H9 (cell line): ENCODE data around the gene SCN2B. TPM values are rescaled to one million over a fixed set of nuclear protein-coding genes. Genes with fewer than 3 reads are reported as not detected.

Source experiments
- DNase-seq: peaks from one replicate; pipeline ENCODE4 v3.0.0-alpha.2; 2017
- H2AFZ ChIP-seq: one replicate; pipeline ENCODE4 v1.6.1; 2013; ENCODE audit warnings: mild to moderate bottlenecking, low read length, control low read depth, moderate library complexity
- H2AK5ac ChIP-seq: 2 replicates; pipeline ENCODE4 v1.6.1; 2013; ENCODE audit warnings: low read length, control low read depth, mixed read lengths; ENCODE audit not compliant: insufficient read length
- H2BK120ac ChIP-seq: one replicate; pipeline ENCODE4 v1.6.1; 2013; ENCODE audit warnings: low read depth, mild to moderate bottlenecking, low read length, control low read depth, inconsistent platforms; ENCODE audit not compliant: poor library complexity, severe bottlenecking
- H2BK12ac ChIP-seq: 2 replicates; pipeline ENCODE4 v1.6.1; 2013; ENCODE audit warnings: low read length, control low read depth, mixed read lengths, low read depth; ENCODE audit not compliant: insufficient read length
- H2BK15ac ChIP-seq: 2 replicates; pipeline ENCODE4 v1.6.1; 2013; ENCODE audit warnings: low read depth, low read length, control low read depth
- H2BK20ac ChIP-seq: one replicate; pipeline ENCODE4 v1.6.1; 2013; ENCODE audit warnings: low read depth, mild to moderate bottlenecking, low read length, control low read depth, inconsistent platforms; ENCODE audit not compliant: poor library complexity, severe bottlenecking
- H2BK5ac ChIP-seq: 2 replicates; pipeline ENCODE4 v1.6.1; 2013; ENCODE audit warnings: low read length, control low read depth, mixed read lengths; ENCODE audit not compliant: insufficient read length
- H3K14ac ChIP-seq: 2 replicates; pipeline ENCODE4 v1.6.1; 2013; ENCODE audit warnings: low read length, control low read depth; ENCODE audit not compliant: insufficient read depth
- H3K18ac ChIP-seq: 2 replicates; pipeline ENCODE4 v1.6.1; 2013; ENCODE audit warnings: low read depth, mild to moderate bottlenecking, mixed read lengths, low read length, control low read depth; ENCODE audit not compliant: insufficient read length
- H3K23ac ChIP-seq: 2 replicates; pipeline ENCODE4 v1.6.1; 2013; ENCODE audit warnings: low read length, control low read depth, mixed read lengths, low read depth; ENCODE audit not compliant: insufficient read length
- H3K23me2 ChIP-seq: 2 replicates; pipeline ENCODE4 v1.6.1; 2013; ENCODE audit warnings: low read depth, mild to moderate bottlenecking, mixed read lengths, low read length, control low read depth; ENCODE audit not compliant: insufficient read length, poor library complexity, severe bottlenecking
- H3K27ac ChIP-seq: 2 replicates; pipeline ENCODE4 v1.5.1; 2013; ENCODE audit warnings: low read length, control low read depth, mixed read lengths, low read depth; ENCODE audit not compliant: insufficient read length
- H3K27me3 ChIP-seq: 2 replicates; pipeline ENCODE4 v1.6.1; 2013; ENCODE audit warnings: low read length, control low read depth, inconsistent platforms; ENCODE audit not compliant: insufficient read depth
- H3K4ac ChIP-seq: 2 replicates; pipeline ENCODE4 v1.6.1; 2013; ENCODE audit warnings: low read depth, mild to moderate bottlenecking, control low read depth, inconsistent platforms, low read length, moderate library complexity
- H3K4me1 ChIP-seq: 2 replicates; pipeline ENCODE4 v1.6.1; 2013; ENCODE audit warnings: low read length, control low read depth, inconsistent platforms; ENCODE audit not compliant: insufficient read depth
- H3K4me2 ChIP-seq: 2 replicates; pipeline ENCODE4 v1.6.1; 2013; ENCODE audit warnings: low read length, control low read depth, mixed read lengths; ENCODE audit not compliant: insufficient read length, insufficient read depth
- H3K56ac ChIP-seq: 2 replicates; pipeline ENCODE4 v1.6.1; 2013; ENCODE audit warnings: low read depth, mild to moderate bottlenecking, mixed read lengths, low read length, control low read depth; ENCODE audit not compliant: insufficient read length
- H3K79me1 ChIP-seq: 2 replicates; pipeline ENCODE4 v1.6.1; 2013; ENCODE audit warnings: low read depth, mild to moderate bottlenecking, moderate library complexity, low read length, control low read depth, inconsistent platforms; ENCODE audit not compliant: insufficient read depth, poor library complexity, severe bottlenecking
- H3K79me2 ChIP-seq: 2 replicates; pipeline ENCODE4 v1.6.1; 2013; ENCODE audit warnings: low read length, control low read depth, inconsistent platforms; ENCODE audit not compliant: insufficient read depth
- H3K9ac ChIP-seq: 2 replicates; pipeline ENCODE4 v1.6.1; 2013; ENCODE audit warnings: low read length, control low read depth, mixed read lengths; ENCODE audit not compliant: insufficient read length; ENCODE audit errors: extremely low read depth
- H3K9me3 ChIP-seq: one replicate; pipeline ENCODE4 v1.6.1; 2013; ENCODE audit warnings: low read depth, low read length, inconsistent platforms; ENCODE audit not compliant: control insufficient read depth
- H3T11ph ChIP-seq: one replicate; pipeline ENCODE4 v1.6.1; 2013; ENCODE audit warnings: mild to moderate bottlenecking, low read length, control low read depth, inconsistent platforms
- H4K20me1 ChIP-seq: one replicate; pipeline ENCODE4 v1.6.1; 2013; ENCODE audit not compliant: control insufficient read depth, insufficient read length, insufficient read depth
- H4K5ac ChIP-seq: 2 replicates; pipeline ENCODE4 v1.6.1; 2013; ENCODE audit warnings: low read depth, mild to moderate bottlenecking, mixed read lengths, low read length, control low read depth; ENCODE audit not compliant: insufficient read length
- H4K8ac ChIP-seq: replicated peaks from 2 replicates; pipeline ENCODE4 v1.6.1; 2013; ENCODE audit warnings: low read length, control low read depth, mixed read lengths, low read depth; ENCODE audit not compliant: insufficient read length
- H4K91ac ChIP-seq: 2 replicates; pipeline ENCODE4 v1.6.1; 2013; ENCODE audit warnings: low read depth, mild to moderate bottlenecking, moderate library complexity, mixed read lengths, low read length, control low read depth; ENCODE audit not compliant: insufficient read length
- H3K27ac Mint-ChIP-seq, 3 experiments: 2 replicates in 2 of 3; 3 replicates in 1 of 3; pipeline ENCODE4 v1.8.0; 2020 to 2021; ENCODE audit warnings: mixed read lengths in 3 of 3, mild to moderate bottlenecking in 1 of 3, moderate library complexity in 1 of 3
- H3K27me3 Mint-ChIP-seq: 2 replicates; pipeline ENCODE4 v1.8.0; 2021; ENCODE audit warnings: low read depth, mild to moderate bottlenecking, moderate library complexity, mixed read lengths
- H3K36me3 Mint-ChIP-seq, 3 experiments: 2 replicates in 2 of 3; 3 replicates in 1 of 3; pipeline ENCODE4 v1.8.0; 2020 to 2021; ENCODE audit warnings: low read depth in 3 of 3, mixed read lengths in 3 of 3; ENCODE audit not compliant: insufficient read depth in 1 of 3
- H3K4me1 Mint-ChIP-seq, 2 experiments: 2 replicates each; pipeline ENCODE4 v1.8.0; 2020; ENCODE audit warnings: mixed read lengths in 2 of 2
- H3K4me3 Mint-ChIP-seq, 2 experiments: 2 replicates in 1 of 2; 3 replicates in 1 of 2; pipeline ENCODE4 v1.8.0; 2020 to 2021; ENCODE audit warnings: mild to moderate bottlenecking in 2 of 2, mixed read lengths in 2 of 2, moderate library complexity in 1 of 2
- H3K9me3 Mint-ChIP-seq, 2 experiments: 2 replicates in 1 of 2; 3 replicates in 1 of 2; pipeline ENCODE4 v1.8.0; 2020; ENCODE audit warnings: mild to moderate bottlenecking in 2 of 2, mixed read lengths in 2 of 2, moderate library complexity in 1 of 2
- CTCF ChIP-seq: fragments of 200-600 bp; sonication (generic); conservative IDR thresholded peaks from 3 replicates; pipeline ENCODE4 v1.8.0; 2021; ENCODE audit warnings: antibody characterized with exemption, mild to moderate bottlenecking
- WGBS: extraction: QIAGEN DNeasy Blood & Tissue Kit; methylation state at CpG from one replicate; pipeline ENCODE4 v1.1.7; 2013; ENCODE audit warnings: missing lambda C conversion rate, low lambda C conversion rate, mixed read lengths; ENCODE audit not compliant: insufficient read length; ENCODE audit errors: extremely low coverage; 5-methylcytosine and 5-hydroxymethylcytosine counted together
- total RNA-seq: library from RNA; stranded (reverse); gene quantifications from 2 replicates; pipeline ENCODE4 v1.2.1, GENCODE V29; 2021

Gene SCN2B
- total RNA-seq, 1 experiment from 2014 or later, result not detected

DNA sequence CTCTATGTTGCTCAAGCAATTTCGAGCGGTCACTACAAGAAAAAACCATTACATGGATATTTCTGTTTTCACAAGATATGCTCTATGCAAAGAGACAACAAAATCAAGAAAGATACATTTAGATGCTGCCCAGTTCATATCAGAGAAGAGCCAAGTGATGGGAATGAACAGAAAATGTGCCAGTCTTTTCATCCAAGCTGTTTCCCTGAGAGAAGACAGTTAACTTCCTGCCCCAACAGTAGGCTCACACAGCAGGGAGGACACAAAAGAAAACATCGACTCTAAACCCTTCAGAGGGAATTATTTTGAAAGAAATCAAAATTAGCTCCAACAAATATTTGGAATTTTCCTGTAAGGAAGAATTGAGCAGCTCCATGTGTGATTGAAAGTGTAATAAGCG, 36.8 kb upstream of the SCN2B start:
- peak overlapping the region in 1 of 2 experiments; percentile 19; a peak in 1 of 5 replicates for H3K4me3 Mint-ChIP-seq
- H4K8ac ChIP-seq, result no peak overlapping the region
- peak overlapping the region; percentile 8 to 59 (median 50); a peak in 3 of 7 replicates for H3K27ac Mint-ChIP-seq
- H3K4me2 ChIP-seq, result no peak overlapping the region
- H2BK20ac ChIP-seq, result no peak overlapping the region
- H3K4ac ChIP-seq, result no peak overlapping the region
- H3K9me3 ChIP-seq, result no peaks in the 10 kb centered on the region
- H4K20me1 ChIP-seq, result no peaks in the 10 kb centered on the region
- peaks cover 48 to 49% of the 10 kb centered on the region in 2 experiments for H3K4me1 Mint-ChIP-seq
- no peak overlapping the region for H4K5ac ChIP-seq
- H3K79me1 ChIP-seq, result no peaks in the 10 kb centered on the region
- H3K36me3 Mint-ChIP-seq, result peaks cover 0 to 14% (median 0%) of the 10 kb centered on the region in 3 experiments; a peak in 3 of 7 replicates
- H4K91ac ChIP-seq, result no peak overlapping the region
- H2BK5ac ChIP-seq, result no peak overlapping the region
- H3K23me2 ChIP-seq, result no peaks in the 10 kb centered on the region
- no peak overlapping the region for H3K23ac ChIP-seq
- H3K27me3 Mint-ChIP-seq, result peaks cover 1% of the 10 kb centered on the region; the same call in 1 of the 2 replicates
- no CpG with 5 or more reads among the region's 4 CpGs for WGBS
- 0 out of 2 replicates have a peak overlapping the region, but pooled peaks have one; percentile 86 for H2BK15ac ChIP-seq
- no peaks in the 10 kb centered on the region for H3K79me2 ChIP-seq
- H2AFZ ChIP-seq, result no peak overlapping the region
- H3K9ac ChIP-seq, result no peak overlapping the region
- H3K56ac ChIP-seq, result no peak overlapping the region
- no peak overlapping the region for H2BK12ac ChIP-seq
- peaks cover 0 to 6% of the 10 kb centered on the region in 2 experiments; a peak in 3 of 5 replicates for H3K9me3 Mint-ChIP-seq
- H3K4me1 ChIP-seq, result peaks cover 27% of the 10 kb centered on the region
- no peak overlapping the region for H2AK5ac ChIP-seq
- no peak overlapping the region for H2BK120ac ChIP-seq
- no peak for TF ChIP-seq CTCF
- DNase-seq, result no peak
- H3K14ac ChIP-seq, result no peak overlapping the region
- no peak overlapping the region for H3K27ac ChIP-seq
- no peaks in the 10 kb centered on the region for H3K27me3 ChIP-seq
- H3K18ac ChIP-seq, result no peak overlapping the region
- no peak overlapping the region for H3T11ph ChIP-seq
